T1000 (cell line): ENCODE measurements around the gene TMLHE.
"Not testable (repeated sequence)": the region's sequence is repeated elsewhere in the genome, so short reads cannot be mapped to it uniquely, and the experiment has no call there.

Experiments
- DNase-seq: peaks from one replicate; lab custom pipeline; 2025; ENCODE audit warnings: mixed read lengths; lab: John Stamatoyannopoulos, UW

Gene TMLHE

GRCh38 chrX:155612312-155613224, at the start of gene TMLHE, which contains the start of gene SPRY3:
Gene TMLHE (minus strand): TSS chrX:155612952. CDS start chrX:155545276, 67,676 bp downstream.
Gene SPRY3 (plus strand): TSS chrX:155612586.
- DNase-seq, result no peak

GRCh38 chrX:155662282-155662681, 49.5 kb upstream of the TMLHE start:
- DNase-seq, result no peak

- no peak for DNase-seq
Measured at GRCh38 chrX:155645180-155645579, 32.4 kb upstream of the TMLHE start.

- no peak for DNase-seq
Measured at GRCh38 chrX:155643240-155643639, 30.5 kb upstream of the TMLHE start.

GRCh38 chrX:155641371-155641770, 28.6 kb upstream of the TMLHE start:
- DNase-seq, result not testable (repeated sequence)

GRCh38 chrX:155637714-155638113, 25.0 kb upstream of the TMLHE start:
- DNase-seq, result no peak

- DNase-seq, result not testable (repeated sequence)
Measured at GRCh38 chrX:155635019-155635418, 22.3 kb upstream of the TMLHE start.

GRCh38 chrX:155632431-155633100, 19.8 kb upstream of the TMLHE start:
- DNase-seq, result no peak

GRCh38 chrX:155620110-155620509, 7.4 kb upstream of the TMLHE start:
- DNase-seq, result not testable (repeated sequence)

GRCh38 chrX:155615938-155616337, 3.2 kb upstream of the TMLHE start:
- no peak for DNase-seq

GRCh38 chrX:155613927-155614559, 1.3 kb upstream of the TMLHE start:
- no peak for DNase-seq

- no peak for DNase-seq
Measured at GRCh38 chrX:155611302-155611701, 1.4 kb downstream of the TMLHE start.

GRCh38 chrX:155592981-155593380, 19.8 kb downstream of the TMLHE start:
- DNase-seq, result no peak

- no peak for DNase-seq
Measured at GRCh38 chrX:155592331-155592730, 20.4 kb downstream of the TMLHE start.

- no peak for DNase-seq
Measured at GRCh38 chrX:155577682-155578081, 35.1 kb downstream of the TMLHE start.

- no peak for DNase-seq
Measured at GRCh38 chrX:155563099-155563498, 49.7 kb downstream of the TMLHE start.

GRCh38 chrX:155544881-155545280, 67.9 kb downstream of the TMLHE start:
- no peak for DNase-seq

GRCh38 chrX:155535866-155536265, 76.9 kb downstream of the TMLHE start:
- DNase-seq, result no peak

- DNase-seq, result no peak
Measured at GRCh38 chrX:155534800-155535199, 78.0 kb downstream of the TMLHE start.

- DNase-seq, result not testable (repeated sequence)
Measured at GRCh38 chrX:155527023-155527422, 85.7 kb downstream of the TMLHE start.

GRCh38 chrX:155514225-155514624, 98.5 kb downstream of the TMLHE start:
- no peak for DNase-seq

GRCh38 chrX:155505296-155505695, 107.5 kb downstream of the TMLHE start:
- no peak for DNase-seq

- DNase-seq, result not testable (repeated sequence)
Measured at GRCh38 chrX:155495134-155495533, 117.6 kb downstream of the TMLHE start.
